Neural cell (in vitro differentiated cells): Measurements from ENCODE around the gene CADM1. TPM values are rescaled to one million over a fixed set of nuclear protein-coding genes. Genes with fewer than 3 reads are reported as not detected.

Experiments
- H2AFZ ChIP-seq: fragments of 200-600, 300-800 bp; sonication (generic), shearing (Covaris generic); 2 replicates; pipeline ENCODE4 v1.6.0; 2014; ENCODE audit warnings: low read depth, mild to moderate bottlenecking, antibody characterized with exemption, low read length, moderate library complexity
- H3F3A ChIP-seq: fragments of 200-600 bp; shearing (Covaris generic); 2 replicates; pipeline ENCODE4 v1.6.1; 2016; ENCODE audit warnings: mild to moderate bottlenecking, moderate library complexity, mixed read lengths, antibody characterized with exemption, low read length; ENCODE audit not compliant: insufficient read depth, poor library complexity, severe bottlenecking
- H3K27ac ChIP-seq: fragments of 200-600, 300-800 bp; sonication (generic), shearing (Covaris generic); 2 replicates; pipeline ENCODE4 v1.5.1; 2014; ENCODE audit warnings: mild to moderate bottlenecking, low read length, moderate library complexity
- H3K27me3 ChIP-seq: fragments of 300-800, 200-600 bp; sonication (generic), shearing (Covaris generic); 2 replicates; pipeline ENCODE4 v1.6.0; 2014; ENCODE audit warnings: mild to moderate bottlenecking, low read depth, low read length, moderate library complexity; ENCODE audit not compliant: insufficient read depth
- H3K36me3 ChIP-seq: fragments of 300-800, 200-600 bp; sonication (generic), shearing (Covaris generic); 2 replicates; pipeline ENCODE4 v1.5.1; 2014; ENCODE audit warnings: mild to moderate bottlenecking, antibody characterized with exemption, low read length, moderate library complexity; ENCODE audit not compliant: insufficient read depth
- H3K4me2 ChIP-seq: fragments of 300-800, 200-600 bp; sonication (generic), shearing (Covaris generic); 2 replicates; pipeline ENCODE4 v1.6.0; 2014; ENCODE audit warnings: mild to moderate bottlenecking, low read length
- H3K4me3 ChIP-seq: fragments of 300-800, 200-600 bp; sonication (generic), shearing (Covaris generic); 2 replicates; pipeline ENCODE4 v1.5.1; 2014; ENCODE audit warnings: mild to moderate bottlenecking, low read length, moderate library complexity
- H3K79me2 ChIP-seq: fragments of 200-600 bp; shearing (Covaris generic); replicated peaks from 2 replicates; pipeline ENCODE4 v1.6.0; 2014; ENCODE audit warnings: mild to moderate bottlenecking, low read length, moderate library complexity; ENCODE audit not compliant: insufficient read depth
- H3K9ac ChIP-seq: fragments of 300-800, 200-600 bp; sonication (generic), shearing (Covaris generic); 2 replicates; pipeline ENCODE4 v1.6.1; 2016; ENCODE audit warnings: mild to moderate bottlenecking, low read length, mixed read lengths
- H3K9me2 ChIP-seq: fragments of 200-600 bp; shearing (Covaris generic); 2 replicates; pipeline ENCODE4 v1.6.1; 2016; ENCODE audit warnings: mild to moderate bottlenecking, low read length, mixed read lengths; ENCODE audit not compliant: insufficient read depth
- H3K9me3 ChIP-seq: fragments of 200-600, 300-800 bp; sonication (generic), shearing (Covaris generic); 2 replicates; pipeline ENCODE4 v1.6.1; 2016; ENCODE audit warnings: mild to moderate bottlenecking, mixed run types, low read length, moderate library complexity, mixed read lengths
- H4K20me1 ChIP-seq: fragments of 200-600 bp; shearing (Covaris generic); 2 replicates; pipeline ENCODE4 v1.6.1; 2016; ENCODE audit warnings: mild to moderate bottlenecking, mixed run types; ENCODE audit not compliant: insufficient read depth
- CTCF ChIP-seq: fragments of 450-650 bp; IDR thresholded peaks from 2 replicates; pipeline ENCODE4 v1.5.1; 2014; ENCODE audit warnings: antibody characterized with exemption, mild to moderate bottlenecking, moderate library complexity; ENCODE audit not compliant: poor library complexity, severe bottlenecking
- EP300 ChIP-seq: fragments of 450-650 bp; conservative IDR thresholded peaks from 2 replicates; pipeline ENCODE4 v1.6.1; 2014; ENCODE audit warnings: antibody characterized with exemption, mild to moderate bottlenecking, moderate library complexity; ENCODE audit not compliant: poor library complexity, severe bottlenecking
- EZH2 ChIP-seq: fragments of 200-600, 300-800 bp; shearing (Covaris generic), sonication (generic); IDR thresholded peaks from 2 replicates; pipeline ENCODE4 v1.6.1; 2014; ENCODE audit warnings: antibody characterized with exemption, low read length, borderline replicate concordance, mild to moderate bottlenecking; ENCODE audit not compliant: insufficient read depth, poor library complexity, severe bottlenecking
- MXI1 ChIP-seq: fragments of 450-650 bp; conservative IDR thresholded peaks from 2 replicates; pipeline ENCODE4 v1.6.1; 2014; ENCODE audit warnings: antibody characterized with exemption, mild to moderate bottlenecking; ENCODE audit not compliant: poor library complexity, severe bottlenecking
- POLR2AphosphoS5 ChIP-seq: IDR thresholded peaks from 2 replicates; pipeline ENCODE4 v1.6.1; 2012
- RAD21 ChIP-seq: fragments of 450-650 bp; conservative IDR thresholded peaks from 2 replicates; pipeline ENCODE4 v1.6.1; 2014; ENCODE audit warnings: antibody characterized with exemption, mild to moderate bottlenecking, moderate library complexity
- REST ChIP-seq: IDR thresholded peaks from 2 replicates; pipeline ENCODE4 v1.6.1; 2012; ENCODE audit warnings: borderline replicate concordance
- SMC3 ChIP-seq: fragments of 450-650 bp; conservative IDR thresholded peaks from 2 replicates; pipeline ENCODE4 v1.6.1; 2014; ENCODE audit warnings: antibody characterized with exemption, mild to moderate bottlenecking, moderate library complexity; ENCODE audit not compliant: poor library complexity
- TAF1 ChIP-seq: IDR thresholded peaks from 2 replicates; pipeline ENCODE4 v1.6.1; 2012; ENCODE audit warnings: low read depth
- polyA plus RNA-seq: library from polyadenylated mRNA; depleted of rRNA; stranded (reverse); fragments of >200 nt; gene quantifications from 2 replicates; pipeline ENCODE4 v1.2.3, GENCODE V29; 2014

Gene CADM1
- polyA plus RNA-seq, 1 donor from 2014 or later: 92.1 TPM

- peaks cover 8% of the 10 kb centered on the region for H3K79me2 ChIP-seq
- H3K9ac ChIP-seq: no peak overlapping the region
- no peaks in the 10 kb centered on the region for H3K9me3 ChIP-seq
- TF ChIP-seq MXI1 (no peak), TAF1 (no peak), EP300 (no peak), CTCF (no peak), REST (no peak), RAD21 (no peak), SMC3 (no peak), EZH2 (no peak), POLR2AphosphoS5 (no peak)
- no peak overlapping the region for H3K4me2 ChIP-seq
- H2AFZ ChIP-seq: no peak overlapping the region
- no peaks in the 10 kb centered on the region for H4K20me1 ChIP-seq
- no peaks in the 10 kb centered on the region for H3K27me3 ChIP-seq
- no peak overlapping the region for H3K4me3 ChIP-seq
- no peaks in the 10 kb centered on the region for H3K36me3 ChIP-seq
- H3K9me2 ChIP-seq: no peaks in the 10 kb centered on the region
- H3F3A ChIP-seq: no peaks in the 10 kb centered on the region
- no peak overlapping the region for H3K27ac ChIP-seq
Observed at GRCh38 chr11:115313224-115313838, 190.9 kb downstream of the CADM1 start.

DNA sequence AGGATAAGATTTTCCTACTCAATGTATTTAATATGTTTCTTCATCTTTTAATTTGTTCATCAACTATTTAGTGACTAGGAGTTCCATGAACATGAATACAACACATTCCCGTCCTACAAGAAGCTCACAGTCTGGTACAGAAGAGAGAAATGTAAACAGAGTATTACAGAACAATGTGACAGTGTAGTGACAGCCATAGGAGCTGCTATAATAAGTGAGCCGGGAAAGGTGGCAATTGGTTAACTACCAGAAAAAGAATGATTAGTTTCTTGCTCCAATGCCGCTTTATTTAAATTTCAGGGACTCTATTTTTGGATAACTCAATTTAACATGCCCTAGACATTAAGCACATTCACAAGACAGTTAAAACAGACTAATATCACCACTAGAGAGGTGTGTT, 192.3 kb downstream of the CADM1 start:
- H3F3A ChIP-seq: no peaks in the 10 kb centered on the region

More for the DNA sequence above, 192.3 kb downstream of the CADM1 start:
- Histone ChIP-seq H3K36me3 (no peaks in the 10 kb centered on the region), H3K4me2 (no peak overlapping the region), H3K9me3 (no peaks in the 10 kb centered on the region), H3K9me2 (no peaks in the 10 kb centered on the region), H2AFZ (no peak overlapping the region), H3K27me3 (no peaks in the 10 kb centered on the region), H3K4me3 (no peak overlapping the region), H3K9ac (no peak overlapping the region), H3K27ac (no peak overlapping the region), H4K20me1 (no peaks in the 10 kb centered on the region), H3K79me2 (peaks cover 8% of the 10 kb centered on the region)
- TF ChIP-seq TAF1: no peak
- TF ChIP-seq REST: no peak
- no peak for TF ChIP-seq EP300
- TF ChIP-seq CTCF: no peak
- TF ChIP-seq POLR2AphosphoS5: no peak
- no peak for TF ChIP-seq SMC3
- TF ChIP-seq RAD21: no peak
- no peak for TF ChIP-seq MXI1
- TF ChIP-seq EZH2: no peak
